GM21360 (cell line): Measurements from ENCODE around the gene DDX28.

Experiments
- ATAC-seq: cut with Tn5 transposase; IDR thresholded peaks from one replicate; pipeline ENCODE4 v1.9.1; 2021; ENCODE audit warnings: mild to moderate bottlenecking, moderate library complexity; ENCODE audit not compliant: unreplicated experiment

DDX28 gene, protein sequence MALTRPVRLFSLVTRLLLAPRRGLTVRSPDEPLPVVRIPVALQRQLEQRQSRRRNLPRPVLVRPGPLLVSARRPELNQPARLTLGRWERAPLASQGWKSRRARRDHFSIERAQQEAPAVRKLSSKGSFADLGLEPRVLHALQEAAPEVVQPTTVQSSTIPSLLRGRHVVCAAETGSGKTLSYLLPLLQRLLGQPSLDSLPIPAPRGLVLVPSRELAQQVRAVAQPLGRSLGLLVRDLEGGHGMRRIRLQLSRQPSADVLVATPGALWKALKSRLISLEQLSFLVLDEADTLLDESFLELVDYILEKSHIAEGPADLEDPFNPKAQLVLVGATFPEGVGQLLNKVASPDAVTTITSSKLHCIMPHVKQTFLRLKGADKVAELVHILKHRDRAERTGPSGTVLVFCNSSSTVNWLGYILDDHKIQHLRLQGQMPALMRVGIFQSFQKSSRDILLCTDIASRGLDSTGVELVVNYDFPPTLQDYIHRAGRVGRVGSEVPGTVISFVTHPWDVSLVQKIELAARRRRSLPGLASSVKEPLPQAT

DNA sequence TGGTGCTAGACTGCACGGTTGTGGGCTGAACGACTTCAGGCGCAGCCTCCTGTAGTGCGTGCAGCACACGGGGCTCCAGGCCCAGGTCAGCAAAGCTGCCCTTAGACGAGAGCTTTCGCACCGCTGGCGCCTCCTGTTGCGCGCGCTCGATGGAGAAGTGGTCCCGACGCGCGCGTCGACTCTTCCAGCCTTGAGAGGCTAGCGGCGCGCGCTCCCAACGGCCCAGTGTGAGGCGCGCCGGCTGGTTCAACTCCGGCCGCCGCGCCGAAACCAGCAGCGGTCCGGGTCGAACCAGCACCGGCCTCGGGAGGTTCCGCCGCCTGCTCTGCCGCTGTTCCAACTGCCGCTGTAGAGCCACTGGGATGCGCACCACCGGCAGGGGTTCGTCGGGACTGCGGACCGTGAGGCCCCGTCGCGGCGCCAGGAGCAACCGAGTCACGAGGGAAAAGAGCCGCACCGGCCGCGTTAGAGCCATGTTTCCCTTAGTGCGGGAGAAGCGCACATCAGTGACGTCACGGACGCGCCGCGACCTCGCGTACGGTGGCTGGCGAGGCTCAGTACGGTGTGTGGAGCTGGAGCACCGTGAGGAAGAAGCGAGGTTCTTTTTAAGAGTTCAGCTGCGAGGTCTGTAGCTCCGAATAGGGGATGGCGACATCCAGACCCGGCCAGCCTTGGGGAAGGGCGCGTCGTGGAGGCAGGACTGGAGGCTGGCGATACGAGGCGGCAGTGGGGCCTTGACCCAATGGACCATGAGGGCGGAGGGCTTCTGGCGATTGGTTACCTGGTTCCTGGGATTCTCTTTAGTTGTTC, at the start of gene DDX28, which contains the start of gene DUS2:
TSS of gene DDX28 (minus strand) at position 505 of the 810 bp plus-strand sequence. CDS start at position 475, 30 bp downstream.
TSS of gene DUS2 (plus strand) at position 557 of the 810 bp plus-strand sequence. CDS start 14,740 bp downstream, outside the sequence.
- peak; percentile 66 for ATAC-seq

- no peak for ATAC-seq
Observed at GRCh38 chr16:68072038-68072695, 49.1 kb upstream of the DDX28 start.

DNA sequence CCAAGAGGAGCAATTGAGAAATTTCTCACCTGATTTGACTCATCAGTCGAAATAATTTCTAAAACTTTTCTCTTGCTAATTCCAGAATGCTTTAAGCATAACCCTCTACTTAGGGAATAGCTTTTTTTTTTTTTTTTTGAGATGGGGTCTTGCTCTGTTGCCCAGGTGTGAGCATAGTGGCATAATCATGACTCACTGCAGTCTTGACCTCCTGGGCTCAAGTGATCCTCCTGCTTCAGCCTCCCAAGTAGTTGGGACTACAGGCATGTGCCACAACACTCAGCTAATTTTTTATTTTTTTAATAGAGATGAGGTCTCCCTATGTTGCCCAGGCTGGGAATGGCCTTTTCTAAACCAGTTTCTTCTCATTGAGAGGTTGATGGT, 48.5 kb upstream of the DDX28 start:
- ATAC-seq: no peak

DNA sequence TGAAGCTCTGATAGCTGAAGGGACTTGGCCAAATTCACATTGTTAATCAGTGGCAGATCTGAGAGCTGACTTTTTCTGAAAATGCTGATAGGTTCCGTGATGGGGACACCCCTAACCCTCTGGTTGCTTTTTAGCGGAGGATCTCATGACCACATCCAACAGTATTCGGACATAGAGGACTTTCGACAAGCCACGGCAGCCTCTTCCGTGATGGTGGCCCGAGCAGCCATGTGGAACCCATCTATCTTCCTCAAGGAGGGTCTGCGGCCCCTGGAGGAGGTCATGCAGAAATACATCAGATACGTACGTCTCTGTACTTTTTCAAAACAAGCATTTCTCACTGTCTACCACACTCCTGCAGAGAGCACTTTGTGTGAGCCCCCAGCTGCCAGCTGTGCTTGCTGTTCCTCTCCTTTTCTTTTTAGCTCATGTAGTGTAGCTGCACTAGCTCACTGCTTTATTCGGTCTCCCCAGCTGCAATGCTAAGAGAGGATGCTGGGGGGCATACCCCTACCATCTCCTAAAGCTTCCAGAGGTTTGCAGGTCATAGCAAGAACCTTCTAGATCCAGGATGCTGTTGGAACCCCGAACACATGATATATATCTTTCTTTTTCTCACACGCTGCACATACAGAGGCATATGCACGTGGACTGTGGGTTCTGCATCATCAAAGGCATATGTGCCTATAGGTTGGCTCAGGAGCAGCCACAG, 47.9 kb upstream of the DDX28 start:
- ATAC-seq: no peak

- no peak for ATAC-seq
Observed at GRCh38 chr16:68070249-68070730, 47.3 kb upstream of the DDX28 start.

DNA sequence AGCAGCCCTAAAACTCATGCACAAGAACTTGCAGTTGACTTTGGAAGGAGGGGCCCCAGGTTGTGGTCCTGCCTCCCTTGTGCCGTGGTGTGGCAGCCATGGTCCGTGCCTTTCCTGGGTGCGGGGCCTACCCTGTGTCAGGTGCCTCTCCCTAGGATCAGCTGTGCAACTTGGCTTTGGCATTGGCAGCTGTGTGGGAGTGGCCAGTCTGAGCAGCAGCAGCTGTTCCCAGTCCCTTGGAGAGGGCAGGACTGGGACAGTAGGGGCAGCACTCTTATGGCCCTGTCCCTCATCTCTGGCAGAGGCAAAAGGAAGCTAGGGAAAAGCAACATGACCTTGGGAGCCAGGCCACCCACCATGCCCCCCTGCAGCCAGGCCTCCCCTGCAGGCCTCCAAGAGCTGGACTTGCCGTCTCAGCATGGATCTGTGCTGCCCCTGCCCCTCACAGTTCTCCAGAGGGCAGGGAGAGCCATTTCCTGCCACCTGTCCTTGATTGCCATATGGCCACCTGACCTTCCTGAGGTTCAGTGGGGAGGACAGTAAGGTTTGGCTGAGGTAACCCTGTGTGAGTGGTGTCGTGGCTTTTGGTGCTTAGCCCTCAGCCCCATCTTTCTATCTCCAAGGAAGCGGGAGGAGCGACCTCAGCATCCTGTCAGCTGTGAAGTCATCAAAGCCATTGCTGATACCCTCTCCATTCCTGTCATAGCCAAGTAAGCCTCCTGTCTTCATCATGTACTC, 46.6 kb upstream of the DDX28 start:
- ATAC-seq: no peak

DNA sequence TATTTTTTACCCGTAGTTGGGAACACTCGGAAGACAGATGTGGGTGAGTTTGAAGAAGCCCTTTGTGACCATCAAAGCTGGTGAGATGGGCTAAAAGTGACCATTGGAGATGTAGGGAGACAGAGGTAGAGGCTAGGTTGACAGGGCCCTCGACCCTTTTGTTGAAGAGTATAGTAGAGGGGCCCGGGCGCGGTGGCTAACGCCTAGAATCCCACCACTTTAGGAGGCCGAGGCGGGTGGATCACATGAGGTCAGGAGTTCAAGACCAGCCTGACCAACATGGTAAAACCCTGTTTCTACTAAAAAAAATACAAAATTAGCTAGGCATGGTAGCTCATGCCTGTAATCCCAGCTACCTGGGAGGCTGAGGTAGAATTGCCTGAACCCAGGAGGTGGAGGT, 45.9 kb upstream of the DDX28 start:
- ATAC-seq: no peak

- no peak for ATAC-seq
Observed at GRCh38 chr16:68066763-68067162, 43.7 kb upstream of the DDX28 start.

DNA sequence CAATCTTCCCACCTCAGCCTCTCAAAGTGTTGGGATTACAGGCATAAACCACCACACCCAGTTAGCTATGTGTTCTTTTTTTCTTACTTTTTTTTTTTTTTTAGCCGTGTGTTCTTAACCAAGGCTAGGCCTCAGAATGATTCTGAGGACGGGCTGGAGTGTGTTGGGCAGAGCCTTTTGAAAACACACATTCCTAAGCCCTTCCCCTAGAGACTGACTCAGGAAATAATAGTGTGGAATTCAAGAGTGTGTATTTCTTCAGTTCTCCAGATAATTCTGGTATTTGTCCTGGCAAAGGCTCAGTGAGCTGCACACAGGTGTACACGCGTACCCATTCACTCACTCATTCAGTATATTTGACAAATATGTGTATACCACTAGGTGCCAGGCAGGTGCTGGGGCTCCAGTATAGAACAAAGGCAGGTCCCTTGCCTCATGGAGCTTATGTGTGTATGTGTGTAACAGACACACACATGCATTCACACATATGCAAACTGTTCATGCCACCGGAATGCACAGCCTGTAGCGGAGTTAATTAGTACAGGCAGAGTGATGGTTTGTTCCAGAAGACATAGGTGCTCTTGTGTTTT, 42.8 kb upstream of the DDX28 start:
- no peak for ATAC-seq

GRCh38 chr16:68064791-68065365, 41.8 kb upstream of the DDX28 start:
- no peak for ATAC-seq

DNA sequence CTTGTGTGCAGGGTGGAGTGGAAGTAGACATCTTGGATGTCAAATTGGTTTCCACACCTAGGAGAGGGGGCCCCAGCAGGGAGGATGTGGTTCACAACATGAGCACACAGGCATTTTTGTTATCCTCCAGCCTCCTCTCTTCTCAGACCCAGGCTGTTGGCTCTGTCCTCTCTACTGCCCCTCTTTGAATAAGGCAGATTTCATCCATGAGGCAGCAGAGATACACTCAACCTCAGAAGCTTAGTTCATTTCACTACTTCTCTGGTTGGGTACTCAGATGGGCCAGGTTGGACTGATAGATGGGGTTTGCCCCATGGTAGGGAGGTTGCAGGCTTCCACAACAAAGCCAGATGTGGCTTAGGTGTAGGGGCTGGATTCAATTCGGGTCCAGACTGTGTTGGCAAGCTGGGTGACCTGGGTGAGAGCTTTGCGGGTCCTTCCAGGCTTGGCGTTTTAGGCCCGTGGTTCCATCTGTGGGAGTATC, 39.9 kb upstream of the DDX28 start:
- no peak for ATAC-seq

DNA sequence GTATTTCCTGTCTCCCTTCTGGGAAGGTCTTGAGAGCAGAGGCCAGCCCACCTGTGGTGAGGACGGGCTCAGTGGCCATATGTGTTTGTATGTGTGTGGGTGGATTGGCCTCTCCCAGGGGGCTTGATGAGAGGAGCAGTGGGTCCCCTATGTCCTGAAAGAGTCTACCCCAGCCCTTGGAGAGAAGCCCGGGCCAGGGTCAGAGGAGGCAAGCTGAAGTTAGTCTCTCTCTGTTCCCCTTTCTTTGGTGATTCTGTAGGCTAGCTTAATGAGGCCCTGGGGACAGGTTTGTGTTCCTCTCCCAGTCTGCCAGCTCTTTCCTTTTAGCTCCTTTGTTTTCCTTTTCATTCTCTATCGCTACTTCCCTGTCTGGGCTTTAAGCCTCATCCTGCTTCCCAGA, 38.4 kb upstream of the DDX28 start:
- ATAC-seq: no peak

- no peak for ATAC-seq
Observed at GRCh38 chr16:68059804-68060203, 36.8 kb upstream of the DDX28 start.

- no peak for ATAC-seq
Observed at GRCh38 chr16:68055395-68055794, 32.4 kb upstream of the DDX28 start.

GRCh38 chr16:68049449-68049848, 26.4 kb upstream of the DDX28 start:
- ATAC-seq: no peak

- no peak for ATAC-seq
Observed at GRCh38 chr16:68047987-68048386, 25.0 kb upstream of the DDX28 start.

GRCh38 chr16:68046106-68046505, 23.1 kb upstream of the DDX28 start:
- ATAC-seq: no peak

DNA sequence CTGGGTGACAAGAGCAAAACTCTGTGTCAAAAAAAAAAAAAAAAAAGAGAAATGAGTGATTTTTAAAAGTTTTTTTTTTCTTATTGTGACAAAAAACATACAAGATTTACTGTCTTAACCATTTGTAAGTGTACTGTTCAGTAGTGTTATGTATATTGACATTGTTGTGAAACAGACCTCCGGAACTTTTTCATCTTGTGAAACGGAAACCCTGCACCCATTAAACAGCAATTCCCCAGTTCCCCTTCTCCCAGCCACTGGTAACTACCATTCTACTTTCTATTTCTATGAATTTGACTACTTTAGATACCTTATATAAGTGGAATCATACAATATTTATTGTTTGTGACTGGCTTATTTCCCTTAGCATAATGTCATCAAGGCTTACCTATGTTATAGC, 18.8 kb upstream of the DDX28 start:
- no peak for ATAC-seq
